ENCODE data around the gene ZNF275.
"Not testable (repeated sequence)": the region's sequence is repeated elsewhere in the genome, so short reads cannot be mapped to it uniquely, and the experiment has no call there.

ZNF275 gene

DNA sequence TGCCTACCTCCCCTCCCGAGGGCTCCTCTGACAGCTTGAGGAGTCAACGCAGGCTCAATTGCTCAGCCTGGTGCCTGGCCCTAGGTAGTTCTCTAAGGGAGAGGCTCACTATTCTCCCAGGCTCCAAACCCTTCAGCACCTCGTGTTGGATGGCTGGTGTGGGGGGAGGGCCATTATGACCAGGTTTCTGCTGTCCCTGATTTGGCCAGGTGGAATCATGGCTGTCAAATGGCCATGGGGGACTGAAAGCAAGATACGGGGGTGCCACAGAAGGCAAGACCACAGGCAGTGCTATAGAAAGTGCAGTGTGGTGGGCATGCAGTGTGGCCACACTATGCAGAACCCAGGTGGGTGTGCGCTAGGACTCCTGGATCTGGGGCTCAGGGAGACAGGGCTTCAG, 21.9 kb upstream of the ZNF275 start:
- TF ChIP-seq, protein P1, sequence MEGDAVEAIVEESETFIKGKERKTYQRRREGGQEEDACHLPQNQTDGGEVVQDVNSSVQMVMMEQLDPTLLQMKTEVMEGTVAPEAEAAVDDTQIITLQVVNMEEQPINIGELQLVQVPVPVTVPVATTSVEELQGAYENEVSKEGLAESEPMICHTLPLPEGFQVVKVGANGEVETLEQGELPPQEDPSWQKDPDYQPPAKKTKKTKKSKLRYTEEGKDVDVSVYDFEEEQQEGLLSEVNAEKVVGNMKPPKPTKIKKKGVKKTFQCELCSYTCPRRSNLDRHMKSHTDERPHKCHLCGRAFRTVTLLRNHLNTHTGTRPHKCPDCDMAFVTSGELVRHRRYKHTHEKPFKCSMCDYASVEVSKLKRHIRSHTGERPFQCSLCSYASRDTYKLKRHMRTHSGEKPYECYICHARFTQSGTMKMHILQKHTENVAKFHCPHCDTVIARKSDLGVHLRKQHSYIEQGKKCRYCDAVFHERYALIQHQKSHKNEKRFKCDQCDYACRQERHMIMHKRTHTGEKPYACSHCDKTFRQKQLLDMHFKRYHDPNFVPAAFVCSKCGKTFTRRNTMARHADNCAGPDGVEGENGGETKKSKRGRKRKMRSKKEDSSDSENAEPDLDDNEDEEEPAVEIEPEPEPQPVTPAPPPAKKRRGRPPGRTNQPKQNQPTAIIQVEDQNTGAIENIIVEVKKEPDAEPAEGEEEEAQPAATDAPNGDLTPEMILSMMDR (conservative IDR thresholded peaks at IDR 0.05): no peak
- H3K27ac ChIP-seq: no peak overlapping the region

DNA sequence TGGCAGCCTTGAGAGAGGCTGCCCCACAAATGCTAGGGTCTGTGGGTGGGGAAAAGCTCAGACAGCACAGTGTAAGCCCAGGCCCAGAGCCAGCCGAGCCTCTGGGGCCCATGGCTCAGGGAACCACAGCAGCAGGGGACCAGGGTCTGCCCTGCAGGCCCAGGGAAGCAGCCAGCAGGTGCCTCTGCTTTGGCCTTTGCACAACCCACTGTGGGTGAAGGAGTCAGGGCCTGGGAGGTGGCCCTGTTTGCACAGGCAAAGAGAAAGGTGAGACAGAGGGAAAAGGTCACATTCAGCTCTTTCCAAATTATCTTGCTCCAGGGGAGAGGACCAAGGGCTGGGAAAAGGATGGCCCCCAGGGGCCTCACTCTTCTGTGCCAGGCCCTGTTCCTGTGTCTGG, 21.1 kb upstream of the ZNF275 start:
- H3K27ac ChIP-seq: no peak overlapping the region
- TF ChIP-seq, protein P1 (conservative IDR thresholded peaks at IDR 0.05): no peak

DNA sequence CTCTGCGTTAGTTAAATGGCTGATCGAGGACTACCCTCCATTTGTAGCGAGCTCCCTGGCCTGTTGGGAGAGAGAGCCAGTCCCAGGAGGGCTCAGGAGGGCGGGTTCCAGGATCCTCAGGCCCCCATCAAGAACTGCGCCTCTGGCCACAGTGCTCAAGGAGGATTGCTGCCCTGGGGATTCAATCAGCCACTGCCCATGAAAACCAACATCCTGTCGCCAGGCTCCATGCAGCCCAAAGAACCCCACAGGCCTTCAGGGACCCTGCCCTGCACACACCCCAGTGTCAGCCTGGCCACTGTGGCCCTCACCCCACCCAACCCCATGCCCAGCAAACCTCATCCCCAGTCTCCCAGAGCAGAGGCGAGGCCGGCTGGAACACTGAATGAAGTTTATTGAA, 16.6 kb upstream of the ZNF275 start:
- no peak overlapping the region for H3K27ac ChIP-seq
- TF ChIP-seq, protein P1 (conservative IDR thresholded peaks at IDR 0.05): no peak

DNA sequence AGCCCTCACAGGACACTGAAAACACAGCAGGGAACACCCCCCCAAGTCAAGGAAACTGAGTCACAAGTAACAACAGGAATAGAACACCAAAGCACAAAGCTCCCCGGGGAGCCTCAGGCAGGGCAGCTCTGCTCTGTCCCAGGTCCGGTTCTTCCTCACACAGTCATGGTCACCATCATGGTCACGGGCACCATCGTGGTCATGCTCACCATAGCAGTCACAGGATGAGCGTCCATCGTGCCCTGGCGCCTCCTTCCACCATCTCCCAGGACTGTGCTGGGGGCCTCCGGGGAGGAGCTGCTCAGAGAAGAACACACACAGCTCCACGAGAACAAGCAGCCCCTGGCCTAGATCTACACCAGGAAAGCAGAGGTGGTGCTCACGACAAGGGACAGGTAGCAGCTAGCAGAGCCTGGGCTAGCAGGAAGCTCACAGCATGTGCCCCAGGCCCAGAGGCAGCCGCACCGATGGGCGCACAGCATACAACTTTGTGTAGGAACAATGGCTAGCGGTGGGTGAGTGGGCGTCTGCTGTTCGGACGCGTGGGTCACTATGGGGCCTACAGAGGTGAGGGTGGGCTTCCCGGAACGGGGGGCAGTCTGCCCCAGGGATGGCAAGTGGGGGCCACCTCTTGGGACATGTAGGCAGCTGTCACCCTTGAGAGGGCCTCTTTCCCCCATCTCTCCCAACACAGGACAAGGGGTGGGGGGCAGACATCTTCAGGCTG, 15.8 kb upstream of the ZNF275 start:
- TF ChIP-seq, protein P1 (conservative IDR thresholded peaks at IDR 0.05): no peak
- no peak overlapping the region for H3K27ac ChIP-seq

DNA sequence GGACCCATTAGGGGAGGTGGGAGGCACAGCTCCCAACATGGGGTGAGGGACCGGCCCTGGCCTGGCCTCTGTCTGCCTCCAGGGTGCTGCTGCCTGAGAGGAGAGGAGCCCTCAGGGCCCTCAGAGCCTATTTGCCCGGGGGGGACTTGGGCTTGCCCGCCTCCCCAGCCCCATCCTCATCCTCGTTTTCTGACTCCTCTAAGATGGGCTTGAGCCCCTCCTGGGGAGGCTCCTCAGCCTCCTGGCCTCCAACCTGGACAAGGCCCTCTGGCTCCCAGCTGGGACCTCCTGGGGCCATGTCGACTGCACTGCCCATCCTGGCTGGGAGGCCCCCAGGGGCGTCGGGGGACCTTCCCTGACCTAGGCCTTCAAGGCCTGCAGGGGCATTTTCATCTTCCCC, 15.1 kb upstream of the ZNF275 start:
- no peak overlapping the region for H3K27ac ChIP-seq
- TF ChIP-seq, protein P1 (conservative IDR thresholded peaks at IDR 0.05): no peak

DNA sequence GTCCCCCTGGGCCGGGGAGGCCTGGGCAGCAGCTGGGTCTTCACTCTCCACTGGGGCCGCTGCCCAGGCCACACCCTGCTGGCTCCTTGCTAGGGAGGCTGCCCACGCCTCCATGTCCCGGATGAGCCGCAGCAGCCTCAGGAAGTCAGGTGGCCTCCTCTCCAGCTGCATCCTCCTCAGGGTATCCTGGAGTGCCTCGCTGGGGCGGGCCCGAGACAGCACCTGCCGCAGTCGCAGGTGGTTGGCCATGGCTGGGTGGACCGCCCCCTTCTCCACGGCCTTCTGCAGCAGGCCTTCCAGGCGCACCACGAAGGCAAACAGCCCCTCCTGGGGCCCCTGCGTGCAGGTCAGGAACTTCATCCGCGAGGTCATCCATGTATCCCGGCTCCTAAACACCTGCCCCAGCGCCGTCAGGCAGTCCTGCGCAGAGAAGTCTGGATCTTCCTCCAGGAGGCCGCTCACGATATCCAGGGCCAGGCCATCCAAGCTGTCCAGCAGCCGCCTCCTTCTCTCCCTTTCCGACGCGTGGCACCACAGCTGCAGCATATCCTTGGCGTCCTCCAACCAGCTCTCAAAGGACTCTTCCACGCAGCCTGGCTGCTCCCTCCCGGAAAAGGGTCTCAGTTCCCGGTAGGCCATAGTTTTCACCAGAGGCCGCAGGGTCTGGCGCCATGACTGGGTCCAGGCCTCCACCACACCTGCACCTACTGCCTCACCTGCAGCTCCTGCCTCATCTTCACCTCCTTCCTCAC, 14.5 kb upstream of the ZNF275 start:
- TF ChIP-seq, protein P1 (conservative IDR thresholded peaks at IDR 0.05): no peak
- no peak overlapping the region for H3K27ac ChIP-seq

DNA sequence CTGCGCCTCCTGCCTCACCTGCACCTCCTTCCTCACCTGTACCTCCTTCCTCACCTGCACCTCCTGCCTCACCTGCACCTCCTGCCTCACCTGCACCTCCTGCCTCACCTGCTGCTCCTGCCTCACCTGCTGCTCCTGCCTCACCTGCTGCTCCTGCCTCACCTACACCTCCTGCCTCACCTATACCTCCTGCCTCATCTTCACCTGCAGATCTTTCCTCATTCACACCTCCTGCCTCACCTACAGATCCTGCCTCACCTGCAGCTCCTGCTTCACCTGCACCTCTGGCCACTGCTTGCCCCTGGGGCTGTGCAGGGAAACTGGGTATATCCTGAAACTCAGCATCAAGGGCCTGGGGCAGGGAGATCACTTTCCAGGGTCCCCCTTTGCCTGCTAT, 13.9 kb upstream of the ZNF275 start:
- not testable (repeated sequence) for H3K27ac ChIP-seq

Measured in VCaP (cell line).